HUES64 (cell line): ENCODE measurements around the gene EAF2.

ENCODE experiments used
- H3K27ac ChIP-seq: 2 replicates; pipeline ENCODE4 v1.7.0; 2013; ENCODE audit warnings: low read depth, low read length, inconsistent platforms
- H3K27me3 ChIP-seq: 2 replicates; pipeline ENCODE4 v1.6.1; 2013; ENCODE audit warnings: mild to moderate bottlenecking, low read length; ENCODE audit not compliant: insufficient read depth
- H3K36me3 ChIP-seq: 2 replicates; pipeline ENCODE4 v1.6.1; 2013; ENCODE audit warnings: mild to moderate bottlenecking, low read length; ENCODE audit not compliant: insufficient read depth
- H3K4me1 ChIP-seq: 2 replicates; pipeline ENCODE4 v1.6.1; 2013; ENCODE audit warnings: mild to moderate bottlenecking, low read length, moderate library complexity; ENCODE audit not compliant: insufficient read depth
- H3K4me3 ChIP-seq: 2 replicates; pipeline ENCODE4 v1.5.1; 2013; ENCODE audit warnings: mild to moderate bottlenecking, low read length, moderate library complexity
- H3K9ac ChIP-seq: 2 replicates; pipeline ENCODE4 v1.6.1; 2013; ENCODE audit warnings: mild to moderate bottlenecking, low read depth, low read length
- H3K9me3 ChIP-seq: 2 replicates; pipeline ENCODE4 v1.6.1; 2013; ENCODE audit warnings: low read depth, low read length; ENCODE audit not compliant: insufficient read depth
- WGBS: fragments of 150-250, 120-280 bp; methylation state at CpG from one replicate; pipeline ENCODE4 v1.1.7; 2013; ENCODE audit warnings: missing lambda C conversion rate; 5-methylcytosine and 5-hydroxymethylcytosine counted together

EAF2 gene

DNA sequence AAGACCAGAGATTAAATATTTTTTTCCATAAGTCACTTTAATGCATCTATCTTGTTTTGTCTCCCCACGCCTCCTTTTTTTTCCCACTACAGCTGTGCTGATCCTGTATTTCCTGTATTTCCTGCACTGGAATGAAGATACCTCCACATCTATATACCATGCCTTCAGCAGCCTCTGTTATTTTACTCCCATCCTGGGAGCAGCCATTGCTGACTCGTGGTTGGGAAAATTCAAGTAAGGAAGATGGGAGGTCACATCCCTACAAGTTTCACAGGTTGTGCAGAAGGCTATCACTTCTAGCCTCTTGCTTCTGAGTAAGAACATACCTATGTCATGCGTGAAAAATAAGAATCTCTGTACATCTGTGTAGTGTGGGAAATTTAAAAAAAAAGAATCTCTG, 62.3 kb downstream of the EAF2 start:
- no peaks in the 10 kb centered on the region for H3K27me3 ChIP-seq
- H3K4me3 ChIP-seq = no peak overlapping the region
- H3K9ac ChIP-seq = no peak overlapping the region
- H3K27ac ChIP-seq = no peak overlapping the region
- no peaks in the 10 kb centered on the region for H3K36me3 ChIP-seq
- H3K4me1 ChIP-seq = peaks cover 29% of the 10 kb centered on the region
- 94% methylated on average over 2 of the region's 3 CpGs for WGBS
- no peaks in the 10 kb centered on the region for H3K9me3 ChIP-seq

DNA sequence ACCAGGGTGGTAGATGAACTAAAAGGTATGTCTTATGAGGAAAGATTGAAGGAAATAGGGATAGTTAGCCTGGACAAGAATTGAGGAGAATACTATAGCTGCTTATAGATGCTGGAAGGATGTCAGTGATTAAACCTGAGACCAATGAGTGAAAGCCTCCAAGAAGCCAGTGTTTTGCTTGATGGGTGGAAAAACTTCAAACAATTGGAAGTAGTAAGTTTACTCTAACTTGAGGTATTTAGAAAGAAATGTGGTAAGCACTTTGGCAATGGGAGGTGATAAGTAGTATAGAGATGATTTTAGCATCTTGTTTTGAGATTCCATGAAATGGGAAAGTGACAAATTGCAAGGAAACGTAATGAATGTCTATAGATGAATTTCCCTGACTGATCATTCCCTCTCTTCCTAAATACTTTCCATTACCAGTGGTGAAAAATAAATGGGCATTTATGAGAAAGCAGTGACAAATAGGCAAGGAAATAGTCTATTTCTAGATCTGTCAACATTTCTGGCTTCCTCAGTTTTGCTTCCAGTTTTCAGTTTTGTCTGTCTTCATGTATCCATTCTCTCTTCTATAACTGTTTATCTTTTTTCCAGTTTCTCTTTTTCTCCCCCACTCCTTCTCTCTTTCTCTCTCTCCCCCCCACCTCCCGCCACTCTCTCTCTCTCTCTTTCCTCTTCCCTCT, 78.4 kb downstream of the EAF2 start:
- no peak overlapping the region for H3K9ac ChIP-seq

DNA sequence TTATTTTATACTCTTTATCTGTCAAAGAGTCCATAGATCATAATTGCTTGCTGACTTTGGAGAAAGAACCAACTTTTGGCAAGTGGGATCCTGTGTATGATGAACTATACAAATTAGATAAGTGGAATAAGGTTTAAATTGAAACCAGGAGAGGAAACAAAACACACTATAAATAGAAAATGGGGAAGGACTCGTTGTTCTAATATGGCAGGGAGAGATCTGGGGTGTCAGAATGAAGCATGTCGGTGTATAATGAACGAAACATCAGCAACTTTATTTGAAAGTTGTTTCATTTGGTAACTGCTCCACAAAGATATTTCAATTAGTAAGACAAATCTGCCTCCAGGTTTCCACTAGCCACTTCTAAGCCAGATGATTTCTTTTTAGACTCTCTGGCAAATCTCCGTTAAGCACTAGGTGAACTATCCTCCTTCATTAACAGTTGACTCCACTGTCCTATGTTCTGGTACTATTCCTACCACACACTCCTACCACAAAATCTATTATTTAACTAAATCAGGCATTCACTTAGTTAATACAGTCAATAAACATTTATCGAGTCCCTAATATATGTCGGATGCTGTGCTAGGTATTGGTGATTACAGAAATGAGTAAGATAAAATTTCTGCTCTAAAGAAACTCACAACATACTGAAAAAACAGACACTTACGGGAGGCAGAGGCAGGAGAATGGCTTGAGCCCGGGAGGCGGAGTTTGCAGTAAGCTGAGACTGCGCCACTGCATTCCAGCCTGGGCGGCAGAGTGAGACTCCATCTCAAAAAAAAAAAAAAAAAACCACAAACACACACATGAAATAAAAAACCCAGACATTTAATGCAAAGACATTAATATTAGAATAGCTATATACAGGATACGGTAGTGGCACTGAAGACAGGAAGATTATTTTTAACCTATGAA, 79.3 kb downstream of the EAF2 start:
- no peak overlapping the region for H3K9ac ChIP-seq
- no peak overlapping the region for H3K4me3 ChIP-seq
- H3K4me1 ChIP-seq = peaks cover 9% of the 10 kb centered on the region
- H3K9me3 ChIP-seq = no peaks in the 10 kb centered on the region
- H3K27ac ChIP-seq = no peak overlapping the region
- 82% methylated on average over 8 of the region's 12 CpGs for WGBS
- H3K36me3 ChIP-seq = no peaks in the 10 kb centered on the region
- H3K27me3 ChIP-seq = no peaks in the 10 kb centered on the region

More for the DNA sequence above, 78.4 kb downstream of the EAF2 start:
- 84% methylated on average over 1 of the region's 2 CpGs for WGBS
- no peaks in the 10 kb centered on the region for H3K36me3 ChIP-seq
- H3K4me3 ChIP-seq = no peak overlapping the region
- H3K27ac ChIP-seq = no peak overlapping the region
- peaks cover 3% of the 10 kb centered on the region; the same call in 1 of the 2 replicates for H3K9me3 ChIP-seq
- H3K27me3 ChIP-seq = no peaks in the 10 kb centered on the region
- H3K4me1 ChIP-seq = peaks cover 9% of the 10 kb centered on the region

DNA sequence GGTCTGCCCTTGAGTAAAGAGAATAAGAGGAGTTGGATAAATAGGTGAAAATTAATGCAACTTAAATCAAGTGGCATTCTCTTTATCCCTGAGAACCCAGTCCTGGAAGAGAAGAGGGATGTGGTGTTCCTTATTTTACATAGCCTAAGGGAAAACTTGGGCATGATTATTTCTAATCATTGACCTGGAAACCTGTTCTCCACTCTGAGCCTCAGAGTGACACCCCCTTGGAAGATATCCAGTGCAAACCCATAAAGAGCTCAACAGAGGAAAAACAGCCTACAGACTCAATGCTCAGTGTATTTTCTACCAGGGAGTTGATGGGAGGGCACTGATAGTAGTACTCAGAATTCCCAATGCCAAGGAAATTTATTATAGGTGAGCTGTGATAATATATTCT, 81.2 kb downstream of the EAF2 start:
- Histone ChIP-seq H3K4me3 (no peak overlapping the region), H3K9ac (no peak overlapping the region), H3K9me3 (no peaks in the 10 kb centered on the region), H3K27me3 (no peaks in the 10 kb centered on the region), H3K4me1 (peaks cover 9% of the 10 kb centered on the region), H3K36me3 (no peaks in the 10 kb centered on the region), H3K27ac (no peak overlapping the region)

DNA sequence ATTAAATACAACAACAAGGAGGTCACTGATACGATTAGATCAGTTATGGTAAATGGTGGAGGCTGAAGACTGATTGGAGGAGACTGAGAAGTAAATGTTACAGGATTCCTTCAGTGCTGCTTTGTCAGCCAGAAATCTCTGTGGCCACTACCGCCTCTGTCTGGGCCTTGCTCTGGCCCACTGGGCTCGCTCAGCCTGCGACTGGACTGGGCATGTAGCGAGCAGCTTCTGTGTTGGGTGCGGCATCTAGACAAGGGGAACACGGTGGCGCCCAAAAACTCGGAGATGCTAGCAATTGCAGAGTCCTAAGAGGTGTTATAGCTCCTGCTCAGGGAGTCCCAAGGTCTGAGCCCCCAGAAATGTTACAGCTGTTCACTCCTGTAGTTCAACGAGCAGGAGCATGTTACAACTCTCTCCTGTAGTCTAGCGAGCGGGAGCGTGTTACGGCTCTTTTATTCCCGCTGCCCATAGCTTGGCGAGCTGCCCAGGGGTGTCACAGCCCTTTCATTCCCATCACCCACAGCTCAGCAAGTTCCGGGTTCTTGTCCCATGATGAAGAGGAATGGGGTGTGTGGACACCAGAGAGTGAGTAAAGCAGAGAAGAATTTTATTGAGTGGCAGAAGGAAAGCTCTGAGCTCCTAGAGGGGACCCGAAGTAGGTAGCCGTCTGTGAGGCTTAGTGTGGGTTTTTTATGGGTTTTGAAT, 83.9 kb downstream of the EAF2 start:
- 92% methylated on average over 19 of the region's 19 CpGs for WGBS
- H3K4me3 ChIP-seq = no peak overlapping the region

DNA sequence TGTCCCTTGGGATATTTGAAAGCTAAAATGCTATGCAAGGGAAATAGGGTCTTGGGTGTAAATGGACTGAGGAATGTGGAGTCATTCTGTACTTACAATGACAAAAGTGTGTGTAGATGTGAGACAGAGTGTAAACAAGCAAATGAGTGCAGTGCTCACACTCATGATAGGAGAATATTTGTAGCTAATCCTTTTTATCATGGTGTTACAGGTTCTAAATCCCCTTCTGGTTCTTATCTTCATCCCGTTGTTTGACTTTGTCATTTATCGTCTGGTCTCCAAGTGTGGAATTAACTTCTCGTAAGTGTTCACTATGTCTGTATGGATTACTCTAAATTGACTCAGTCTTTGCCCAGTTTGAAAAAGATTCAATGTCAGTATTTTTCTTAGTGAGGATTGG, 89.7 kb downstream of the EAF2 start:
- Histone ChIP-seq H3K4me3 (no peak overlapping the region), H3K9me3 (no peaks in the 10 kb centered on the region), H3K36me3 (no peaks in the 10 kb centered on the region), H3K4me1 (no peaks in the 10 kb centered on the region), H3K9ac (no peak overlapping the region), H3K27ac (no peak overlapping the region), H3K27me3 (no peaks in the 10 kb centered on the region)
- whole genome bisulfite sequencing = 89% methylated on average over 3 of the region's 3 CpGs

More for the DNA sequence above, 83.9 kb downstream of the EAF2 start:
- Histone ChIP-seq H3K9ac (no peak overlapping the region), H3K36me3 (no peaks in the 10 kb centered on the region), H3K9me3 (no peaks in the 10 kb centered on the region), H3K4me1 (peaks cover 9% of the 10 kb centered on the region), H3K27ac (no peak overlapping the region), H3K27me3 (no peaks in the 10 kb centered on the region)

DNA sequence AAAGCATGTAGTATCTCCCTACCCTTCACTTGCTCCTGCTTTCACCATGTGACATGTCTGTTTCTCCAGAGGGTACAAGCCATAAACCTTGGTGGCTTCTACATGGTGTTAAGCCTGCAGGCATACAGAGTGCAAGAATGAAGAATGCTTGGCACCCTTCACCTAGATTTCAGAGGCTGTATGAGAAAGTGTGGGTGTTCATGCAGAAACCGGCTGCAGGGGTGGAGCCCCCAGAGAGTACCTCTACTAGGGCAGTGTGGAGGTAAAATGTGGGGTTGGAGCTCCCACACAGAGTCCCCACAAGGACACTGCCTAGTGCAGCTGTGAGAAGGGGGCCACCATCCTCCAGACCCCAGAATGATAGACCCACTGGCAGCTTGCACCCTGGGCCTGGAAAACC, 91.4 kb downstream of the EAF2 start:
- Histone ChIP-seq H3K27ac (no peak overlapping the region), H3K36me3 (no peaks in the 10 kb centered on the region), H3K4me1 (no peaks in the 10 kb centered on the region), H3K9me3 (no peaks in the 10 kb centered on the region), H3K4me3 (no peak overlapping the region), H3K9ac (no peak overlapping the region), H3K27me3 (no peaks in the 10 kb centered on the region)
- WGBS = 45% methylated on average over 1 of the region's 1 CpG
